GM18511 (cell line): ENCODE measurements around the gene MS4A2.
"Not testable (repeated sequence)": the region's sequence is repeated elsewhere in the genome, so short reads cannot be mapped to it uniquely, and the experiment has no call there.

ENCODE experiments used
- ATAC-seq: cut with Tn5 transposase; IDR thresholded peaks from one replicate; pipeline ENCODE4 v1.9.1; 2021; ENCODE audit warnings: mild to moderate bottlenecking, moderate library complexity; ENCODE audit not compliant: unreplicated experiment

The MS4A2 gene

DNA sequence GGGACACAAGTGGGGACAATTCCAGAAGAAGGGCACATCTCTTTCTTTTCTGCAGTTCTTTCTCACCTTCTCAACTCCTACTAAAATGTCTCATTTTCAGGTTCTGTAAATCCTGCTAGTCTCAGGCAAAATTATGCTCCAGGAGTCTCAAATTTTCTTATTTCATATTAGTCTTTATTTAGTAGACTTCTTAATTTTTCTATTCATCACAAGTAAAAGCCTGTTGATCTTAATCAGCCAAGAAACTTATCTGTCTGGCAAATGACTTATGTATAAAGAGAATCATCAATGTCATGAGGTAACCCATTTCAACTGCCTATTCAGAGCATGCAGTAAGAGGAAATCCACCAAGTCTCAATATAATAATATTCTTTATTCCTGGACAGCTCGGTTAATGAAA lies at the start of gene MS4A2:
Gene MS4A2, plus strand, starts transcription at position 301 of the 400 bp plus-strand sequence. CDS start 102 bp downstream, outside the sequence.
- no peak for ATAC-seq

DNA sequence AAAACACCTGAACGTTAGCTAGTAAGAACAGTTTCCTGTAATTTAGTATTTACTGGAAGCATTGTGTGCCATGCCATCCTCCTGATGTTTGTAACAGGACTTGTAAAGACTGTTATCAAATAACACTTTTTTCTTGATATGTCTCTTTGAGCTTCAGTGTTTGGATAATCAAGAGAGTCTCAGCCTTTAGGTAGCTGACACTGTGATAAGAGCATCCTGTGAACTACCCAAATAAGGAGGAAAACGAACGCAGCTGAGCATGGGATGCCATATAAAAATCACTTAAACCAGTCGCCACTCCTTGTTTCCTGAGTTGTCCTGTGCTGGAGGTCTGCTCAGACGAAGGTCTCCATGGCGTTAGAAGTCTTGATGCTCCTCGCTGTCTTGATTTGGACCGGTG lies 48.4 kb upstream of the MS4A2 start, which contains the start of gene OOSP2:
Gene OOSP2, plus strand, starts transcription at position 301 of the 400 bp plus-strand sequence. Its CDS starts 51 bp downstream, at position 352.
- ATAC-seq: no peak

DNA sequence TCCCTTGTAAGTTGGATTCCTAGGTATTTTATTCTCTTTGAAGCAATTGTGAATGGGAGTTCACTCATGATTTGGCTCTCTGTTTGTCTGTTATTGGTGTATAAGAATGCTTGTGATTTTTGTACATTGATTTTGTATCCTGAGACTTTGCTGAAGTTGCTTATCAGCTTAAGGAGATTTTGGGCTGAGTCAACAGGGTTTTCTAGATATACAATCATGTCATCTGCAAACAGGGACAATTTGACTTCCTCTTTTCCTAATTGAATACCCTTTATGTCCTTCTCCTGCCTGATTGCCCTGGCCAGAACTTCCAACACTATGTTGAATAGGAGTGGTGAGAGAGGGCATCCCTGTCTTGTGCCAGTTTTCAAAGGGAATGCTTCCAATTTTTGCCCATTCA lies 38.0 kb upstream of the MS4A2 start:
- ATAC-seq: not testable (repeated sequence)

DNA sequence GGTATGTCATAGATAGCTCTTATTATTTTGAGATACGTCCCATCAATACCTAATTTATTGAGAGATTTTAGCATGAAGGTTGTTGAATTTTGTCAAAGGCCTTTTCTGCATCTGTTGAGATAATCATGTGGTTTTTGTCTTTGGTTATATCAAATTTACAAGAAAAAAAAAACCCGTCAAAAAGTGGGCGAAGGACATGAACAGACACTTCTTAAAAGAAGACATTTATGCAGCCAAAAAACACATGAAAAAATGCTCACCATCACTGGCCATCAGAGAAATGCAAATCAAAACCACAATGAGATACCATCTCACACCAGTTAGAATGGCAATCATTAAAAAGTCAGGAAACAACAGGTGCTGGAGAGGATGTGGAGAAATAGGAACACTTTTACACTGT lies 37.6 kb upstream of the MS4A2 start:
- not testable (repeated sequence) for ATAC-seq

DNA sequence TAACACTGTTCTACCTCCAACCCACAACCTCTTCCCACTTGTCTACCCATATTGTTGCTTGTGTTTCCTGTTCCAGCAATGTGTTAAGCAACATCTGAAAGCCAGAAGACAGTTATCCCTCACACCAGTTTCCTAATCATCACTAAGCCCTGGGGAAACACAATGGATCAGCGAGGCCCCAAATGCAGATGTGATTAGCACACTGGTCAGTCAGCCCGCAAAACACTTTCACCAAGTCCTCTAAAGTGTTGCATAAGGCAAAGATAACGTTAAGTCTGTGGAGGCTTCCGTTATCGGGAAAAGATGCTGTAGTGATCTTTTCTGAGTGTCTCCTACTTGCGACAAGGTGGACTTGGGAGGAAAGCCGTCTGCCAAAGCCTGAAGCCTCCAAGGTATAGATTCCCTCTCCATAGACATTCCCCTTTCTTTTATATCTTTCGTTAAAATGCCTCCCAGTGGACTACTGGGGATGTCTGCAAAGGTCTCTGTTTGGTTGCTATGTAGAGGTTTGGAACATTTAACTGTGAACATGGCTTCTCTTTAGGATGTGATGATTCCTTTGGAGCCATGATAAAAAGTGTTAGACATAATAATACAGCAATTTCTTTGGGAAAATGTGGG lies 32.0 kb upstream of the MS4A2 start, which contains the start of gene MS4A3:
Gene MS4A3, plus strand, starts transcription at position 317 of the 621 bp plus-strand sequence. CDS start 4,496 bp downstream, outside the sequence.
- no peak for ATAC-seq

DNA sequence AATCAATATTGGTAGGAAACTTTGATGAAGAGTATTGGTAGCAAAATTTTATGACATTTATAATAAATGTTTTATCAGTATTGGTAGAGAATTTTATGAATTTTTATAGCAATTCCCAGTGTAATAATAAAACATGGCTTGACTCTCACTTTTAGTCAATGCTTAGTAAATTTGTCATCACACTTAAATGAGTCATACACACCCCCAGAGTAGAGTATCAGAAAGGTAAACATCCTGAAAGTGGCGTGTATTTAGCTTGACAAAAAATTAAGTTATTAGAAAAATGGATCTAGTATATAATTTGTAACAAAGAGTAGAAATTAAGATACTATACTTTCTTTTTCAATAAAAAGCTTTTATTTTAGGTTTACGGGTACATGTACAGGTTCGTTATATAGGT lies 29.4 kb upstream of the MS4A2 start:
- no peak for ATAC-seq

DNA sequence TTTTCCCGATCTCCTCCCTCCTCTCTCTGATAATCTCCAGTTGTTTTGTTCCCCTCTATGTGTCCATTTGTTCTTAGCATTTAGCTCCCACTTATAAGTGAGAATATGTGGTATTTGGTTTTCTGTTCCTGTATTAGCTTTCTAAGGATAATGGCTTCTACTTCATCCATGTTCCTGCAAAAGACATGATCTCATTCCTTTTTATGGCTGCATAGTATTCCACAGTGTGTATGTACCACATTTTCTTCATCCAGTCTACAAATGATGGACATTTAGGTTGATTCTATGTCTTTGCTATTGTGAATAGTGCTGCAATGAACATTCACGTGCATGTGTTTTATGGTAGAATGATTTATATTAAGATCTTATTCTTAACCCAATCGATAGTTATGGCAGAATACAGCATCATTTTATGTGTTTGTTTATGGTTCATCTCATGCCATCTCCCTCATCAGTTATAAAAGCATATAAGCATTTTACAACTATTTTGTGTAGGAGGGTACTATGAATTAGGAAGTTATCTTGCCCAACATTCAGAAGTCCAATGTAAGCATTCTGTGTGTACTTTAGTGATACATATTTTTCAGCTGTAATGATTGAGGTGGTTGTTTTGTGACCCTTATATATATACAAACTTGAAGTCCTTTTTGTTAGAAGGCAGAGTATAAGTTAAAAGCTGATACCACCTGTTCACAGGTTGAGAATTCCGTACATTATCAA lies 28.8 kb upstream of the MS4A2 start:
- no peak for ATAC-seq

DNA sequence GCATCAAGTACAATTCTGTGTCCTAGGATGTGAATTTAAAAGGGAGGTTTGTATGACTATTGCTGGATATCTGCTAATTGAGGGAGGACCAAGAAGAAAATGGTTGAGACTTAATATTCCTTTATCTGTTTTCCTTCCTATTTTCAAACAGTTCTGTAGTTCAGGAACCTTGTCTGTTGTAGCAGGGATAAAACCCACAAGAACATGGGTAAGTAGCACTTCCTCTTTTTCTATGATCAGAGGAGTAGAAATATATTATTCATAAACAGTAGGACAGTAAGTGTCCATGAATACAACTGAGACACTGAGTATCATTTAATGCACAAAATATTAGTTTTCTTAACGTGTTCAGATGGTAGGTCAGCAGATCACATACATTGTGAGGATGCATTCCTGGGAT lies 24.4 kb upstream of the MS4A2 start:
- ATAC-seq: no peak

DNA sequence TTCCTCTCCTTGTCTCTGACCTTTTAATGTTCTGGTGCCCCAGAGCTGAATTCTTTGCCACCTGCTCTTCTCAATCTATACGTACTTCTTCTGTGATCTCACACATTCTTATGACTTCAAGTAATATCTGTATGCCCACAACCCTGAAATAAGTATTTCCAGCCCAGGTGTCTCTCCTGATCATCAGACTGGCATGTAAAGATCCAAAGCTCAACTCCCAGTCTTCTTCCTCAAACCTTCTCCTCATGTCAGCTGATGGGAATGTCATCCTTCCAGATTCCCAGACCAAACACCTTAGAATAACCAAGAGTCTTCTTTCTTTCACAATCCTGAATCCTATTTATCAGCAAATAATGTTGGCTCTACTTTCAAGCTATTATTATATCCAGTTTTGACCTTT lies 22.7 kb upstream of the MS4A2 start:
- no peak for ATAC-seq

DNA sequence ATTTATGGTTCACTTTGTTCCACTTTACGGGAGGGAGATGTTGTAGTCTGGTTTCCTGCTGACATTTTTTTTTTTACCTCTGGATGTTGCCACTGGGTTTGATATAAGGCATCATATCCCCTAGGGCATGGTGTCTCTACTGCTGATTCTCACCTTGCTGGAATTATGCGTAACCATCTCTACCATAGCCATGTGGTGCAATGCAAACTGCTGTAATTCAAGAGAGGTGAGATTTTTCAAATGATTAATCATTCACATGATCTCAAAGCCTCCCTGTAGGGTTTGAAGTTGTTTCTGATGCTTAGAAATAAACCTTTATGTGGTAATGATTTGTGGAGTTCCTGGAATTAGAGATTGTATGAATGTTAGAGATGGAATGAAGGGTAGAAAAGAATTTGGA lies 19.0 kb upstream of the MS4A2 start:
- ATAC-seq: no peak

DNA sequence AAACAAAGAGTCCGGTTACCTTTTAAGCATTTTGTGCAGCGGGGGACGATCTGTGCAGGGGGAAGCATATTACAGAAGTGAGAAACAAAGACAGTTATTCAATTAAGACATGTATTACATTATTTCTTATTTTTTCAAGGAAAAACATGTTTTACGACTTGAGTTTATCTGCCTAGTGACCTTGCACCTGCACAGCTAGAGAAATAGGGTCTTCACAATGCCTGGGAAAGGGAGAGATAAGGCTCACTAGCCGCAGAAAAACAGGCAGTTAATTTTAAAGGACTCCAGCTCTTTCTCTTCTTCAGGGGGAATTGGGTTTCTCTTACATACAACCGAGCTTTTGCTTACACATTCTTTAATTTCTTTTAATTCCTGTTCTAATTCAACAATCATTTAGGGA lies 16.8 kb upstream of the MS4A2 start:
- ATAC-seq: not testable (repeated sequence)

DNA sequence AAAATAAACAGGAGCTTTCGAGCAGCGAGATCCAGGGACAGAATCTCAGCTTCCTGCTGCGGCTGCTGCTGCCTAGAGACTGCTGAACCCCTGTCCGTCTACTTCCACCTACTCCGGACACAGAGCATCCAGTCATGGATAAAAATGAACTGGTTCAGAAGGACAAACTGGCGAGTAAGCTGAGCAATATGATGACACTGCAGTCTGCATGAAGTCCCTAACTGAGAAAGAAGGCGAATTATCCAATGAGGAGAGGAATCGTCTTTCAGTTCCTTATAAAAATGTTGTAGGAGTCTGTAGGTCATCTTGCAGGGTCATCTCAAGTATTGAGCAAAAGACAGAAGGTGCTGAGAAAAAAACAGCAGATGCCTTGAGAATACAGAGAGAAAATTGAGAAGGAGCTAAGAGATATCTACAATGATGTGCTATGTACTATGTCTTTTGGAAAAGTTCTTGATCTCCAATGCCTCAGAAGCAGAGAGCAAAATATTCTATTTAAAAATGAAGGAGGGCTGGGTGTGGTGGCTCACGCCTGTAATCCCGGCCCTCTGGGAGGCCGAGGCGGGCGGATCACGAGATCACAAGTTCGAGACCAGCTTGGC lies 11.1 kb upstream of the MS4A2 start:
- ATAC-seq: no peak

DNA sequence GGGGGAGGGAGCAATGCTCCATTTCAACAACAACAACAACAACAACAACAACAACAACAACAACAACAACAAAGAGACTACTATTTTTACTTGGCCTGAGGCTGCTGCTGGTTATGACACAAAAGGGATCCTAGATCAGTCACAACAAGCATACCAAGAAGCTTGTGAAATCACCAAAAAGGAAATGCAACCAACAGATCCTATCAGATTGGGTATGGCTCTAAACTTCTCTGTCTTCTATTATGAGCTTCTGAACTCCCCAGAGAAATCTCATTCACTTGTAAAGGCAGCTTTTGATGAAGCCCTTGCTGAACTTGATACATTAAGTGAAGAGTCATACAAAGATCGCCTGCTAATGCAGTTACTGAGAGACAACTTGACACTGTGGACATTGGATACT lies 10.5 kb upstream of the MS4A2 start:
- ATAC-seq: no peak

DNA sequence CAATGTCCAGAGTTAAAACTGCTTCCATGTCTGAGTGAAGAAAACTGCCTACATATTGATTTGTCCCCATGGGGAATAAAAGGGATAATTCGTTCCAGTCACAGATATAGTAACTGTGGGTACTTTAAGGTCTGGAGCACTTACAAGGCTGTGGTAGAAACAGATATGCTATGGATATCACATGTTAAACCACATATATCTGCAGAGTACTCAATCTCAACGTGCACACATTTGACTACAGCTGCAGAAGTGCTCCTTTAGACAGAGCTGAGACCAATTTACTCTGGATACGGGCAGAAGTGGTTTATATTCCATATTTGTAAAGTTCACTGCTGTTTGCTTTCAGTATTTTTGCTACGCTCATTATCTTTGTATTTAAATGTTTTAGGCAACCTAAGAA lies 9.7 kb upstream of the MS4A2 start:
- ATAC-seq: no peak

DNA sequence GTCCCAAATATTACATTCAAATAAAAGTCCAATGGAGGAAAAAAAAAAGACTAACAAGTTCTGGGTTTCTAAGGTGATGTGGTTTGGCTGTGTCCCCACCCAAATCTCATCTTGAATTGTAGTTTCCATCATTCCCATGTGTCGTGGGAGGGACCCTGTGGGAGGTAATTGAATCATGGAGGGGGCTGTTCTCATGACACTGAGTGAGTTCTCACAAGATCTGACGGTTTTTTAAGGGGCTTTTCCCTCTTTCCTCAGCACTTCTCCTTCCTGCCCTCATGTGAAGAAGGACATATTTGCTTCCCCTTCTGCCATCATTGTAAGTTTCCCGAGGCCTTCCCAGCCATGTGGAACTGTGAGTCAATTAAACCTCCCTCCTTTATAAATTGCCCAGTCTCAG lies 7.9 kb upstream of the MS4A2 start:
- no peak for ATAC-seq

DNA sequence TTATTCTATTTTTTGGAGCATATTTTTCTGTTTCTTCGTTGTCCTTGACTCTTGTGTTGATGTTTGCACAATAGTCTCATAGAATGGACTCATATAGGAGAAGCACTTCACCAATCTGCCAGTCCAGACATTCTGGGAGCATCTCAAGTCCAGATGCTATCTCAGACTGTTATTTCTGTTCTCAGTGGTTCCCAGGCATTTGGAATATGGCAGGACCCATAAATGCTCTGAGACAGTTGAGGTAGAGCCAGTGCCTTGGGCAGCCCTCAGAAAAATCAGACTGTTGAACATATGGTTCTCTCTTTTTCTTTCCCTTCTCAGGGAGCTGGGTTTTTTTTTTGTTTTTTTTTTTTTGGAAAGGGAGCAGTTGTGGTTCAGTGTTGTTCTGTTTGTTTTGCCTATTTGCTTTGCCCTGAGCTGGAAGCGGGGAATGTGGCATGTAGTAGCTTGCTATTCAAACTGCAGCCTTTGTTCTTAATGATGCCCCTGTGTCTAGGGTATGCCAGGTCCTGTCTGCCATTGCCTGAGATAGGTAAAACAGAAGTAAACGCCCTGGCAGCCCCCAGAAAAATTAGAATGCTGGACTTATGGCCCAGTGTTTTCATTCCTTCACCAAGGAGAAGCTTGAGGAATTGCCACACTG lies 3.7 kb upstream of the MS4A2 start:
- ATAC-seq: no peak

DNA sequence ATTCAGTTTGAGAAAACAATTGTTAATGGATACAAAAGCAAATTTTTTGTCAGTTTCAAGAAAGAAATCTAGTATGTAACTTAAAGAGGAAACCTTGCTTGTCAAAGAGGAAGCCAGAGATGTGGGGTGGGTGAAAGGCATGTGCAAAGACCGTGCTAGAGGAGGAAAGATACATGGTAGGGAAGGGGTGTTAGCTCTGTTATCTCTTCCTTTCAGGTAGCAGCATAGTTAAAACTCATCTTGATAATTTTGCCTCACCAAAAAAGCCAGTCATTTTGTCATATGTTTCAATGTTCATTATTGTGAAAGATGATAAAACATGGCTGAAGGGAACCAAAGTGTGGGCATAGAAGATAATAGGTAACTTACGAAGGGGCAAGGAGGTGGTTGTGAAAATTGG lies 2.6 kb upstream of the MS4A2 start:
- no peak for ATAC-seq

DNA sequence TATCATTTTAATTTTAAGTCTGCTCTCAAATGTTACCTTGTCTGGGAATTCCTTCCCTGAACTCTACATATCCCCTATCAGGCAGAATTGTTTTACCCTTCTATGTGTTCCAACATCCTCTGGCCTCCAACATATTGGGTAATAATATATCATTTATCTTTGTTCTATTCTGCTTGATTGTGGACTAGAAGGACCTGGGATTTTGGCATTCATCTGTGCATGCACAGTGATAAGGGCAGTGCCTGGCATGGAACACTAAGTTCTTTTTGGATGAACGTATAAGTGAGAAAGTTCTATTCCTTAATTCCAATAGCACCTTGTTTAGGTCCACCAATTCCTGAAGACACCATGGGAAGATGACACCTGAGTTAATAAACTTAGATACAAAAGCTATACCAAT lies 1.2 kb upstream of the MS4A2 start:
- no peak for ATAC-seq

DNA sequence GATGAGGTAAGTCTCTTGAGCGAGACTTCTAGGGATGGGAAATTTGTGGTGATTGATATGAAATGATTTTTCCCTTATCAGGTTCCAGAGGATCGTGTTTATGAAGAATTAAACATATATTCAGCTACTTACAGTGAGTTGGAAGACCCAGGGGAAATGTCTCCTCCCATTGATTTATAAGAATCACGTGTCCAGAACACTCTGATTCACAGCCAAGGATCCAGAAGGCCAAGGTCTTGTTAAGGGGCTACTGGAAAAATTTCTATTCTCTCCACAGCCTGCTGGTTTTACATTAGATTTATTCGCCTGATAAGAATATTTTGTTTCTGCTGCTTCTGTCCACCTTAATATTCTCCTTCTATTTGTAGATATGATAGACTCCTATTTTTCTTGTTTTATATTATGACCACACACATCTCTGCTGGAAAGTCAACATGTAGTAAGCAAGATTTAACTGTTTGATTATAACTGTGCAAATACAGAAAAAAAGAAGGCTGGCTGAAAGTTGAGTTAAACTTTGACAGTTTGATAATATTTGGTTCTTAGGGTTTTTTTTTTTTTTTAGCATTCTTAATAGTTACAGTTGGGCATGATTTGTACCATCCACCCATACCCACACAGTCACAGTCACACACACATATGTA lies 7.1 kb downstream of the MS4A2 start:
- no peak for ATAC-seq

DNA sequence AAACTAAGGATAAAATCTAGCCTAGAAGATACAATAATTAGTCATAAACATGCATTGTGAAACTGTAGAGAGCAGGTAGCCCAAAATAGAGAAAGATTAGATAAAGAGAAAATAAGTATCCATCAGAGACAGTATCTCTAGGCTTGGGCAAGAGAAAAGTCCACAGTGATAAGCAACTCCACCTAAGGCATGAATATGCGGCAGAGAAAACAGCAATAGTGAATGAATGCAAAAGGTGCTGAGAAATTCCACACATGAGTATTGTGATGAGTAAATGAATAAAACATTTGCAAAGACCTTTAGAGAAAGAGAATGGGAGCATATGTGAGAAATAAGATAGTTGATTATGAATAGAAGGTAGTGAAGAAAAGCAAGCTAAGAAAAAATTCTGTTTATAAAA lies 8.7 kb downstream of the MS4A2 start:
- ATAC-seq: no peak

DNA sequence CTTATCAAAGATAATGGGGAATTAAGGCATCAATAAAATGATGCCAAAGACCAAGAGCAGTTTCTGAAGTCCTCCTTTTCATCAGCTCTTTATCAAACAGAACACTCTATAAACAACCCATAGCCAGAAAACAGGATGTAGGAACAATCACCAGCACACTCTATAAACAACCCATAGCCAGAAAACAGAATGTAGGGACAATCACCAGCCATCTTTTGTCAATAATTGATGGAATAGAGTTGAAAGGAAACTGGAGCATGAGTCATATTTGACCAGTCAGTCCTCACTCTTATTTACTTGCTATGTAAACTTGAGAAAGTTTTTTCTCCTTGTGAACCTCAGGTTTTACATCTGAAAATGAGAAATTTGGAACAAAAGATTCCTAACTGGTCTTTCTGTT lies 10.0 kb downstream of the MS4A2 start:
- ATAC-seq: peak; percentile 88
